Mesendoderm (in vitro differentiated cells): ENCODE results near the gene UFC1.

Experiments
- DNase-seq: peaks from one replicate; pipeline ENCODE4 v3.0.0; 2013
- H2AK5ac ChIP-seq: 2 replicates; pipeline ENCODE4 v1.6.1; 2013; ENCODE audit warnings: low read length, inconsistent platforms
- H2BK120ac ChIP-seq: 2 replicates; pipeline ENCODE4 v1.6.1; 2013; ENCODE audit warnings: low read depth, mild to moderate bottlenecking, low read length, moderate library complexity, mixed read lengths
- H2BK15ac ChIP-seq: replicated peaks from 2 replicates; pipeline ENCODE4 v1.6.1; 2013; ENCODE audit warnings: low read depth, mild to moderate bottlenecking, moderate library complexity
- H2BK5ac ChIP-seq: 2 replicates; pipeline ENCODE4 v1.6.1; 2013; ENCODE audit warnings: low read length, inconsistent platforms
- H3K18ac ChIP-seq: 2 replicates; pipeline ENCODE4 v1.6.1; 2013; ENCODE audit warnings: mild to moderate bottlenecking, low read length, mixed read lengths
- H3K23ac ChIP-seq: one replicate; pipeline ENCODE4 v1.6.1; 2013; ENCODE audit warnings: low read length
- H3K27ac ChIP-seq: 2 replicates; pipeline ENCODE4 v1.5.1; 2013; ENCODE audit warnings: low read depth, mild to moderate bottlenecking, inconsistent platforms, low read length, moderate library complexity
- H3K27me3 ChIP-seq: 2 replicates; pipeline ENCODE4 v1.6.1; 2013; ENCODE audit warnings: low read length, control low read depth, mild to moderate bottlenecking, inconsistent platforms; ENCODE audit not compliant: insufficient read depth, poor library complexity
- H3K36me3 ChIP-seq: 2 replicates; pipeline ENCODE4 v1.6.1; 2013; ENCODE audit warnings: low read length, inconsistent platforms; ENCODE audit not compliant: control insufficient read depth, insufficient read depth
- H3K4ac ChIP-seq: one replicate; pipeline ENCODE4 v1.6.1; 2013; ENCODE audit warnings: low read depth, mild to moderate bottlenecking, low read length, moderate library complexity
- H3K4me1 ChIP-seq: 2 replicates; pipeline ENCODE4 v1.6.1; 2013; ENCODE audit warnings: low read depth, low read length, inconsistent platforms; ENCODE audit not compliant: control insufficient read depth
- H3K4me2 ChIP-seq: 2 replicates; pipeline ENCODE4 v1.6.1; 2013; ENCODE audit warnings: low read length
- H3K4me3 ChIP-seq: 2 replicates; pipeline ENCODE4 v1.5.1; 2013; ENCODE audit warnings: mild to moderate bottlenecking, low read length
- H3K56ac ChIP-seq: one replicate; pipeline ENCODE4 v1.6.1; 2013; ENCODE audit warnings: low read length
- H3K79me1 ChIP-seq: 2 replicates; pipeline ENCODE4 v1.6.1; 2013; ENCODE audit warnings: low read length, inconsistent platforms
- H3K79me2 ChIP-seq: 2 replicates; pipeline ENCODE4 v1.6.1; 2013; ENCODE audit warnings: mild to moderate bottlenecking, low read length; ENCODE audit not compliant: control insufficient read depth, insufficient read depth
- H3K9ac ChIP-seq: 2 replicates; pipeline ENCODE4 v1.6.1; 2013; ENCODE audit warnings: low read length, inconsistent platforms
- H4K5ac ChIP-seq: one replicate; pipeline ENCODE4 v1.6.1; 2013; ENCODE audit warnings: low read length
- H4K8ac ChIP-seq: one replicate; pipeline ENCODE4 v1.6.1; 2013; ENCODE audit warnings: low read depth, mild to moderate bottlenecking, control low read depth, low read length, moderate library complexity
- WGBS: extraction: QIAGEN DNeasy Blood & Tissue Kit; methylation state at CpG from one replicate; pipeline ENCODE4 v1.1.7; 2013; ENCODE audit warnings: low lambda C conversion rate, missing lambda C conversion rate; ENCODE audit not compliant: insufficient coverage; ENCODE audit errors: extremely low coverage; 5-methylcytosine and 5-hydroxymethylcytosine counted together

UFC1 gene

DNA sequence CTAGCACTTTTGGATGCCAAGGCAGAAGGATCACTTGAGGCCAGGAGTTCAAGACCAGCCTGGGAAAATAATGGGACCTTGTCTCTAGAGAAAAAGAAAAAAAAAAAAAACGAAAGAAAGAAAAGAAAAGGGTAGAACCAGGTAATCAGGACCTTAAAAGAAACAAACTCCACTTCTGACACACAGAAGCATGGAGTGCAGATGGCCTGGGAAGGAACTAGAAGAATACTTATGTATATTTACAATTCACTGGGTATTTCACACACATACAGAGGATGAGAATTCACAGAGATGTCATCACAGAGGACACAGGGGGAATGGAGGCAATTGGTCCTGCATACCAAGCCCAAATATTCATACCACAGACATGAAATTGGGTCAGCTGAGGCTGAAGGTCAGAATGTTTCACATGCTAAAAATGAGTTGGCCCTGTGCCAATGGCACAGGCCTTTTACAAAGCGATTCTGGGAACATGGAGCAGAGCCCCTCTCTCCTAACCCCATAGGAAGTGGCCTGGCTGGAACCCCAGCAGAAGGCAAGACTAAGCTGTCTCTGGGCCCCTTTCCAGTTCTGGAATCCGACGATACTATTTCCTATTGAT is 19.1 kb downstream of the UFC1 start:
- Histone ChIP-seq H3K4me3 (no peak overlapping the region), H3K27ac (no peak overlapping the region), H4K8ac (no peak overlapping the region), H3K79me2 (peaks cover 4% of the 10 kb centered on the region), H2BK5ac (no peak overlapping the region), H3K27me3 (no peaks in the 10 kb centered on the region), H2AK5ac (no peak overlapping the region), H2BK15ac (no peak overlapping the region), H4K5ac (no peak overlapping the region), H3K18ac (no peak overlapping the region), H3K4ac (no peak overlapping the region), H3K4me2 (no peak overlapping the region), H3K56ac (no peak overlapping the region), H2BK120ac (no peak overlapping the region), H3K36me3 (peaks cover 10% of the 10 kb centered on the region), H3K79me1 (peaks cover 6% of the 10 kb centered on the region), H3K4me1 (peaks cover 5% of the 10 kb centered on the region), H3K23ac (no peak overlapping the region), H3K9ac (no peak overlapping the region)
- DNase-seq, result no peak
- no CpG with 5 or more reads among the region's 4 CpGs for WGBS

DNA sequence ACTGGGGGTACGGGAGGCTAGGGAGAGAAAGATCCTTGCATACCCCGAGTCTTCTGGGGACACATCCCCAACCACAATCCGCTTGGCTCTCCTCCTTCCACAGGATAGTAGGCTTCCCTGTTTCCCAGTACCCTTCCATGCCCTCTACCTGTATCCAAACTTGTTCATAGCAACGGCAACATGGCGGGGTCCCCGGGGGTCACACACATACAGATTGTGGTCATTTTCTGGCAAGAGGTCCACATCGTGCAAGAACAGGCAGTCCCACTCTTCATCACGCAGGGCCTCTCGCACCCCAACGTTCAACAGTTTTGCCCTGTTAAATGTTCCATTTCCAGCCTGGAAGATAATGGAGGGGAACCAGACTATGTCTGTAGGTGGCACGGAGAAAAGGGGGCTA is 19.9 kb downstream of the UFC1 start:
- Histone ChIP-seq H2BK5ac (no peak overlapping the region), H3K23ac (no peak overlapping the region), H3K9ac (no peak overlapping the region), H3K79me1 (peaks cover 6% of the 10 kb centered on the region), H3K79me2 (peaks cover 4% of the 10 kb centered on the region), H3K18ac (no peak overlapping the region), H3K4me2 (no peak overlapping the region), H3K27ac (no peak overlapping the region), H3K27me3 (no peaks in the 10 kb centered on the region), H3K36me3 (peaks cover 10% of the 10 kb centered on the region), H3K4ac (no peak overlapping the region), H2BK15ac (no peak overlapping the region), H3K4me3 (no peak overlapping the region), H3K56ac (no peak overlapping the region), H4K8ac (no peak overlapping the region), H3K4me1 (peaks cover 8% of the 10 kb centered on the region), H2BK120ac (no peak overlapping the region), H2AK5ac (no peak overlapping the region), H4K5ac (no peak overlapping the region)
- WGBS, result no CpG with 5 or more reads among the region's 11 CpGs
- DNase-seq, result no peak

DNA sequence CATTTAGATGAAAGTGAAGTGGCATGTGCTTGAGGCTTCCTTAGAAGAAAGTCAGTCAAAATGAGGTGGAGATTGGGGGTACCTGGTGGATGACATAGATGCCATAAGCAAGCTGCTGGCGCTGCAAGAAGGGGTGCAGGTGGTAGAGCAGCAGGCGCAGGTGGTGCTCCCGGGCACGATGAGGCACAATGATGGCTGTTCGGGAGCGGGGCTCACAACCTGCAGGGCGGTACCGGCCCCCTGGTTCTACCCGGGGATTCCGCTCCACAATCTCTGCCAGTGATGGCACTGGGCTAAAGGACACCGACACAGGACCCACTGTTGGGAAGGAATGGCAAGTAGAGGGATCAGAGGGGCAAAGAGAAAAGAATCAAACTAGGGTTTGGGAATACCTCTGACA is 21.1 kb downstream of the UFC1 start:
- Histone ChIP-seq H2BK5ac (no peak overlapping the region), H3K23ac (no peak overlapping the region), H3K9ac (no peak overlapping the region), H2AK5ac (no peak overlapping the region), H3K27me3 (no peaks in the 10 kb centered on the region), H3K4ac (no peak overlapping the region), H3K4me2 (no peak overlapping the region), H3K4me3 (no peak overlapping the region), H2BK15ac (no peak overlapping the region), H3K18ac (no peak overlapping the region), H3K79me1 (peaks cover 6% of the 10 kb centered on the region), H3K56ac (no peak overlapping the region), H3K36me3 (peaks cover 10% of the 10 kb centered on the region), H3K27ac (no peak overlapping the region), H3K79me2 (peaks cover 4% of the 10 kb centered on the region), H4K5ac (no peak overlapping the region), H3K4me1 (peaks cover 8% of the 10 kb centered on the region), H2BK120ac (no peak overlapping the region), H4K8ac (no peak overlapping the region)
- WGBS, result no CpG with 5 or more reads among the region's 11 CpGs
- DNase-seq, result no peak

DNA sequence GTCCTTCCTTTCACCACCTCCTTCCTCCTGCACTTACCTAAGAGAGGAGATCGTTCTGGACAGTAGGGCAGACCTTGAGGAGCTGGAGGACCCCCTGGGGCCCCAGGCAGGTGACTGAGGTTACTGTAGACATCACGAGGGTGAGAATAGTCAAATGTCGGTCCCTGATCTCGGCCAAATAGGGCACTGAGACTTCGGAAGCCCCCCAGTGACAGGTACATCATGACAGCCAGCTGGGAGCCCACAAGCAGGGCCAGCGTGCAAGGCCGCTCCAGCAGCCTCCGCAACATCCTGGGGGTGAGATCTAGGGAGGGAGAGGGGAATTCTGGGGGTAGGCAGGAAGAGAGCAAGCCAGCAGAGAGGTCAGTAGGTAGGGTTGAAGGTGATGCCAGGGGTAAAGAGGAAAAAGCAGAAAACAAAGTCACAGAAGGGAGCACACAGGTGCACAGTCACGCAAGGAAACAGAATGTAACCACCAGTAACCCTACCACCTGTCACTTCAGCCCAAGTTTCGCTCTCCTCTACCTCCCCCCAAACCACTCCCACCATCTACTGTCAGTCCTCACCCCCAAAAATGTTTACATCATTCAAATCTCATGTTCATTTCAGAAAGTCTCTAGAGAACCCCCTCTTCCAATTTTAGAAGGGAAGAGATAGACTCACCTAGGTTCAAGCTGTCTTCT is 22.1 kb downstream of the UFC1 start:
- H3K18ac ChIP-seq, result no peak overlapping the region
- H3K79me1 ChIP-seq, result peaks cover 6% of the 10 kb centered on the region
- no peak overlapping the region for H3K23ac ChIP-seq
- no peak overlapping the region for H2BK15ac ChIP-seq
- H3K27ac ChIP-seq, result no peak overlapping the region
- H3K9ac ChIP-seq, result no peak overlapping the region
- peaks cover 4% of the 10 kb centered on the region for H3K79me2 ChIP-seq
- no peaks in the 10 kb centered on the region for H3K27me3 ChIP-seq
- no peak overlapping the region for H4K5ac ChIP-seq
- no peak overlapping the region for H2BK5ac ChIP-seq
- DNase-seq, result no peak
- H3K4me2 ChIP-seq, result no peak overlapping the region
- H4K8ac ChIP-seq, result no peak overlapping the region
- no CpG with 5 or more reads among the region's 10 CpGs for WGBS
- H3K4ac ChIP-seq, result no peak overlapping the region
- H3K36me3 ChIP-seq, result peaks cover 8% of the 10 kb centered on the region
- H3K56ac ChIP-seq, result no peak overlapping the region
- H3K4me3 ChIP-seq, result no peak overlapping the region
- no peak overlapping the region for H2AK5ac ChIP-seq
- no peak overlapping the region for H2BK120ac ChIP-seq
- peaks cover 8% of the 10 kb centered on the region for H3K4me1 ChIP-seq

DNA sequence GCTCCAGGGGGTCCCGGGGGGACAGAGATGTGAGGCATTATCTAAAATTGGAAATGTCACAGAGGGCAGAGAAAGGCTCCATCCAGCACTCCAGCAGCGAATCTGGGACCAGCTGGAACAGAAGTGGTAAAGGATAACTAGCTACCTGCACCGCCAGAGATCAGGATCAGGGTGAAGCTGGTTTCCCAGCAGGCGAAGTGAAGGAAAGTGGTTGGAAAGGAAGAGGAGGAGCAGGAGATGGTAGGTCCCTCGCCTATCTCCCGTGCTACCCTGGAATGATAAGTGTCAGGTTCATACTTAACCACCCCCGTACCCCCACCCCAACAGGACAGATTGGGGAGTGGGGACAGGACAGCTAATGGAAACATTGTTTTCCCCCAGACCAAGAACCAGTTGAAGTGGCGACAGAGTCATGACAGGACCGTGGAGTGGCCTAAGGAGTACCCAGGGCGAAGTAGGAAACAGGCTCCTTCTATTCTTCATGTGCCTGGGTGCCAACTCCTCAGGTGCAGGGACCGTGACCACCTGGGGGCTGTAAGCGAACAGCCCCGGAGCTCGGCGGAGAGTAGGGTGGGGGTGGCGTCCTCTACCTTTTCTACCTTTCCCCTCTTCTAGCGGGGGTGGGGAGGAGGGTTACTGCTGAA is 22.8 kb downstream of the UFC1 start:
- Histone ChIP-seq H3K27ac (no peak overlapping the region), H3K79me1 (peaks cover 6% of the 10 kb centered on the region), H3K27me3 (no peaks in the 10 kb centered on the region), H4K8ac (no peak overlapping the region), H3K9ac (peak overlapping the region; percentile 98), H3K18ac (no peak overlapping the region), H3K4me2 (peak overlapping the region; percentile 57), H3K4me1 (peaks cover 8% of the 10 kb centered on the region), H3K56ac (peak overlapping the region; percentile 100), H2AK5ac (no peak overlapping the region), H3K4ac (no peak overlapping the region), H2BK5ac (no peak overlapping the region), H3K23ac (peak overlapping the region; percentile 37), H3K36me3 (peaks cover 8% of the 10 kb centered on the region), H2BK120ac (no peak overlapping the region), H4K5ac (no peak overlapping the region), H3K79me2 (peaks cover 4% of the 10 kb centered on the region), H3K4me3 (peak overlapping the region; percentile 96), H2BK15ac (no peak overlapping the region)
- WGBS, result no CpG with 5 or more reads among the region's 17 CpGs
- DNase-seq, result no peak
